RPMI8226 (cell line): ENCODE measurements around the gene CSF3R.

Source experiments
- DNase-seq: peaks from one replicate; pipeline ENCODE4 v3.0.0-alpha.2; 2015

The CSF3R gene

DNA sequence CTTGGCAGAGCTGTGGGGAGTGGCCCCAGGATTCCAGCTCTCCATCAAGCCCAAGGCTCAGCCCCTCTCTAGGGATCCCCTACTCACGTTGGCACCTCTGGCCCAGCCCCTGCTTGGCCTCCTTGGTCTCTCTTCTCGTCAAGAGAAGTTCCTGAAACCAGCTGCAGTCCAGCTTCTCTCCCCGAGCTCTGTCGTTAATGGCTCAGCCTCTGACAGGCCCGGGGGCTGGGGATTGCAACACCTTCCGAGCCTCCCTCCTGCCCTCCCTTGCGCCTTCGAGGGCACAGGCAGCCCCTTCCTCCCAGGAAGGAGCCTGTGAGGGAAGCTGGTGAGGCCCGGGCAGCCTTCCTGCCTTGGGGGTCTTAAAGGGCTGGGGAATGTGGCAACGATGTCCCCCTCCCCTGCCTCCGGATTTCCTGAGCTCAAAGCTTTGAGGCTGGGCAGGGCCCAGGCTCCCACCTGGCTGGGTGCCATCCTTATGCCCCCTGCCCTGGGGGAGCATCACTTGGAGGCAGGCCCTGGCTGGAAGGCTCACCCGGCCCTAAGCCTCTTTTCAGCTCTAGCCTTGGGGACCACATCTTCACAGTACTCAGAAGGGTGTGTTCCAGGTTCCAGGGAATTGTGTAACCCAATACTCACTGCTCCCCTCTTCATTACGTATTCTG, at the start of gene CSF3R:
Gene CSF3R, minus strand, starts transcription at position 190 of the 665 bp plus-strand sequence. CDS start 3,417 bp downstream, outside the sequence.
- DNase-seq = no peak

- DNase-seq = no peak
These were observed 49.1 kb upstream of the CSF3R start for GRCh38 chr1:36531833-36532232.

DNA sequence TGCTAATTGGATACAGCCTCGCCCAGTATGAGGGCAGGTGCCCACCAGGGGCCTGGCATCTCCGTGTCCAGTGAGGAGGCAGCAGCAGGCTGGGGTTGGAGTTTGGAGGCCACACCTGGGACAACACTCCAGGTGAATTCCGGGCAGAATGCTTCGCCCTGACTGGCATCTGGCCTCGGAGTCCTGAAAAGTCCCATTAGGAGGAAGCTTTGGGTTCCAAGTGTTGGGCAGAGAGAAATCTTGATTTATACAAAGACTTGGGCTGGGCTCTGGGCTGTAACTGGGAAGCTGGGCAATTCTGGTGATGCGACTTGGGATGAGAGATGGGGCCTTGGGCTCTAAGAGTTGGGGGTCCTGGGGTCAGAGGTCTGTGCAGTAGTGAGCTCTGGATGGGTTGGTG, 48.1 kb upstream of the CSF3R start:
- DNase-seq = no peak

DNA sequence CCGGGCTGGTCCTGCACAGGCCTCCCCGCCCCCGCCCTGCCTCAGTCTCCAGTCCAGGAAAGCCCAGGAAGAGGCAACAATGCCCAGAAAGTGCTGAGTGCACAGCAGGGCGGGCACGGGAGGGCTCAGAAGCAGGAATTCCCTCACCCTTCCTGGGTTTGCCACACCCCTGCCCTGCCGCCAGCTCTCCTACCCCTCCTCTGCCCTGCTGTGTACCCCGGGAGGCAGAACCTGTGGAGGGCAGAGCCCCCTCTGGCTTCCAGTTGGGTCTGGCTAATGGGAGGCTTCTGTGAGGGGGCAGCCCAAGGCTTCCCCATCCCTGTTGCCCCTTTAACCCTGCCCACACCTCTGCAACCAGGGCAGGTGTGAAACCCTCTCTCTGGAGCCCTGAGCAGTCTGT, 47.5 kb upstream of the CSF3R start:
- DNase-seq = no peak

DNA sequence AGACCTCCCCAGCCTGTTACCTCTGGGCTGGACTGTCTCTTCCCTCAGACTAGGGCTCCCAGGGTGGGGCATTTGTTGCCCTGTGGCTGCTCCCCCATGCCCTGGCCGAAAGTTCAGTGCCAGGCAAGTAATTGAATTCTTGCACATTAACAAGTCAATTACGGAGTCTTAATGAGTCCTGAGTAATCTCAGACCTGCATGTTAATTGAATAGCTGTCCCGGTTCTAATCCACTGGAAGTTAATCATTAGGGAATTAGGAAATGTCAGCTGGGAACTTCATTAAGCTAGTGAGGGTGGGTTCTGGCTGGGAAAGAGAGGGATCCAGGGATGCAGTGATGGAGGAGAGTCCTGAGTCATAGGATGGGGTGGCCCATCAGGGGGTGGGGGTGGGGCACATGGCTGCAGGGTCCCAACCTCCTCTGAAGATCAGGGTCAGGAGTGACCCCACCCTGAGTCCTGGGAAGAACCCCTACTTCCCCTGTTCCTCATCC, 47.1 kb upstream of the CSF3R start:
- no peak for DNase-seq

GRCh38 chr1:36528361-36529349, 45.9 kb upstream of the CSF3R start:
- DNase-seq = peak; percentile 36

DNA sequence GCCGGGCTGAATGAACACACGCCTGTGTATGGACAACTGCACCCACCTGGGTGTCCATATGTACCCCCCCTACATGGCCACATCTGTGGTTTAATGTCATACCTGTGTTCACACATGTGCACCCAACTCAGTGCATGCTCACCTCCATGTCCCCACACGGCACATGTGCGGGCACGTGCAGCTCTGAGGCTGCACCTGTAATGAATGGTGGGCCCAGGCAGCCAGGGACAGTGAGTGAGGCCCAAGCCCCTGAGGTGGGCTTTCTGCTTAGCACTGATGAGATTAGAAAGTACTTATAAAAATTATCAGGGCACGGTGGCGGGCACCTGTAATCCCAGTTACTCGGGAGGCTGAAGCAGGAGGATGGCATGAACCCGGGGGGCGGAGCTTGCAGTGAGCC, 42.5 kb upstream of the CSF3R start:
- DNase-seq = no peak

GRCh38 chr1:36524359-36525062, 41.8 kb upstream of the CSF3R start:
- DNase-seq = no peak

GRCh38 chr1:36523850-36524249, 41.1 kb upstream of the CSF3R start:
- DNase-seq = no peak

GRCh38 chr1:36523230-36523495, 40.5 kb upstream of the CSF3R start:
- no peak for DNase-seq

- no peak for DNase-seq
These were observed 39.9 kb upstream of the CSF3R start for GRCh38 chr1:36522461-36523229.

GRCh38 chr1:36522021-36522420, 39.3 kb upstream of the CSF3R start:
- DNase-seq = no peak

DNA sequence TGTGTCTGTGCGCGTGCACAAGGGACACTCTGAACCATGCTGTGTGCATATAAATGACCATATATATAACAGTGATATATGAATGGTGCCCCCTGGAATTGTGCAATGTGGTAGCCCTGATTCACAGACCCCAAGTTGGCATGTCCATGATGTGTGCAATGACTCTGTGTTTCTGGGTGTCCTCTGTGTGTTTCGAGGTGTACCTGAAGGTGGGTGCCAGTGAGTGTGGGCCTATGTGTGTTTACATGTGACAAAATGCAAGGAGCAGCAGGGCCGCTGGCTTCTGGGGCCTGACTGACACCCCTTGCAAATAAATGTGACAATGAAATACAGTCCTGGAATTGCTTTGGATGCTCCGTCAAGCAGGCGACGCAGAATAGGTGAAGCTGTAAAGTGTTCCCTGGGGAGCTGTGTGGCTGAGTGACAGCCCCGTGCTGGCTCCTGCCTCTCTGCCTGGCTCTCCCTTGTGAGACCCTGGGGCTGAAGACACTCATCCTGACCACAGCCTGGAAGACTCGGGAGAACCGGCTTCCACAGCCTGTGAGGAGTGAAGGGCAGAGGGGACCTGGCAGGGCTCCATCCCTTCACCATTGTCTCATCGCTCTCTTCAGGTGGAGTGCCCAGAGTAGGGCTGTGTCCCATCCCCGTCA, 38.2 kb upstream of the CSF3R start:
- DNase-seq = no peak

GRCh38 chr1:36520056-36520455, 37.3 kb upstream of the CSF3R start:
- DNase-seq = no peak

DNA sequence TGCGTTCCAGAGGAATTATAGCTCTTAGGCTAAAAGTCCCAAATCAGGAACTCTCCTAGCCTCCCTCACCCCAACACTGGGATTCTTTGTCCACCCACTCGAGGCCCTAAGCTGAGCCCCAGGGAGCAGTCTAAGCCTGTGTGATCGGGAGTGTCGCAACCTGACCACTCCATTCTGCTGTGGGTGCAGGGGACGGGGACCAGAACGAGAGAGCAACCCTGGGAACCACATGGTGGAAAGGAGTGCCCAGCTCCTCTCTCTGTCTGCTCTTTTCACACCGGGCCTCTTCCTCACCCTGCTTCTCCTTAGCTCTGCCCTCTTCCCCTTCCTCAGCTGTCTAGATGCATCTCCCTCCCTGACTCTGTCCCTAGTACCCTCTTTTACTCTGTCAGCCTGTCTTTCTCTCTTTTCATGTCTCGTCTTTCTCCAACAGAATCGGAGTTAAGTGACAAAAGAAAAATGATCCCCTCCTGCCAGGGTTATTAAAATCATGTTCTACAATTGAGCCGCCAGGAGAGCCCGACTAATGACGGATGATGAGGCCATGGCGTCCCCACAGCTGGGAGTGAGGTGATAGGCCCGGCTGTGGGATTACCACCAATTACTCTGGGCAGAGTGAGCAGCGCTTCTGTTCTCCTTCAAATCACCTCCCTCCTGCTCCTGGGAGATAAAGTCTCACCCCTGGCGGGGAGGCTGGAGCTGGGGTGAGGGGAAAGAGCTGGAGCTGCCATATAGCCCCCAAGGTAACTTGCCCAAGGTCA, 34.5 kb upstream of the CSF3R start:
- no peak for DNase-seq

GRCh38 chr1:36516372-36517010, 33.8 kb upstream of the CSF3R start:
- DNase-seq = peak; percentile 67

DNA sequence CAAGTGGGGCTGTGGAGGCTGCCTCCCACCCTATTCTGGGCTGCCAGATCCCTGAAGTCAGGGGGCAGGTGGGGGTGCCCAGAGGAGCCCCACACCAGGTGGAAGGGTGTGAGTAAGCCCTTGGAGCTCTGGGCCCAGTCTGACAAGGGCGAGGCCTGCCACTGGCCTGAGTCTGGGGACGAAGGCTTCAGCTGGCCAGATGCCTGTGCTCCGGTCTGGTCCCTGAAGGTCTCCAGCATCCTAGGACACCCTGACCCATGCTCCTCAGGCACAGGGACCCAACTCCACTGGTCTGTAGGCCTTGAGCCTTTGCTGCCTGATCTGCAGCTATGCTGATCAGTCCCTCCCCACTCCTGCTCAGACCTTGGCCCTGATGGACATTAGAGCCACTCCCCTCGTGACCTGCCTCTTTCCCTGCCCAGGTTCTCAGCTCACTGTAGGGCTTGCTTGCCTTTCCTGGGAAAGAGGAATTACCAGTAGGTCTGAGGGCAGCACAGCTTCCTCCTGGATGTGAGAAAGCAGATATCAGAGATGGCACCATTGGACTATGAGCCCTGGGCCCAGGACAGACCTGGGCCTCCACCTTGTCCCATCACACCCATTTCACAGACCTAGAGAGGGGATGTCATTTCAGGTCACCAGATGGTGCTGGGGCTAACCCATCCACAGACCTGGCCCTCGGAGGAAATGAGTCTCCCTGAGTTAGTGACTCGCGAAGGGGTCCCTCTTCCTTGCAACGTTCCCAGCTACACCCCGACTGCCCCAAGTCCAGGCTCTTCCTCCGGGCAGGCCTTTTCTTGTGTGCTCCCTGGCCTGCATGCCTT, 32.8 kb upstream of the CSF3R start:
- DNase-seq = no peak

DNA sequence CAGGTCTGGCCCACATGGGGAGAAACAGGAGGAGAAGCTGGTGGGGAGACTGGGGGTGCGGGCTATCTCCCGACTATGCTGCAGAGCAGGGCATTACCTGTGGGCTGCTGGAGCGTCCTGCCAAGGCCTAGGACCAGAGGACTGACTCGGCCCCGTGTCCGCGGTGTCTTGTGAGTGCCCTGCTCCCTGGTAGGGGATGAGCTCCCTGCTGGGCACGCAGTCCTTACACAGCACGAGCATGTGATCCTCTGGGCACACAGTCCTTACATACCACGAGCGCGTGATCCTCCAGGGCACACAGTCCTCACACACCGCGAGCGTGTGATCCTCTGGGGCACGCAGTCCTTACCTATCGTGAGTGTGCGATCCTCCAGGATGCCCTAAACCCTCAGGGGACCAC, 31.8 kb upstream of the CSF3R start:
- no peak for DNase-seq

- DNase-seq = no peak
These were observed 31.2 kb upstream of the CSF3R start for GRCh38 chr1:36513676-36514473.
